H1 (cell line): ENCODE measurements around the gene CCDC33. TPM values are rescaled to one million over a fixed set of nuclear protein-coding genes. Genes with fewer than 3 reads are reported as not detected.

Experiments used
- POLR2A ChIP-seq, 2 experiments: IDR thresholded peaks; 1 replicate in 1 of 2; 2 replicates in 1 of 2; pipeline ENCODE4 v1.6.1; 2011; ENCODE audit warnings: low read depth in 2 of 2, low read length in 2 of 2, mild to moderate bottlenecking in 2 of 2; ENCODE audit errors: control extremely low read depth in 1 of 2
- polyA plus RNA-seq, 7 experiments: library from polyadenylated mRNA; depleted of rRNA in 3 of 7; stranded (reverse) in 5 of 7; unstranded in 2 of 7; fragments of >200 nt in 5 of 7; fragments of 200-250 nt in 2 of 7; gene quantifications; 1 replicate in 5 of 7; 2 replicates in 1 of 7; 4 replicates in 1 of 7; pipeline versions ENCODE4 v1.2.1 to v1.2.3, GENCODE V29; 2011 to 2013; ENCODE audit warnings: missing spikeins in 2 of 7, mixed read lengths in 2 of 7
- total RNA-seq: library from RNA; stranded (reverse); fragmentation: NEBNext Ultra II Directional; extraction: Animal tissue kit (Norgen Biotek cat#: 25700); gene quantifications from 2 replicates; pipeline ENCODE4 v1.2.1, GENCODE V29; 2021
- TF ChIP-seq, protein P1 (sequence below): IDR thresholded peaks from 2 replicates; pipeline ENCODE4 v1.6.1; 2012; ENCODE audit warnings: low read length, inconsistent platforms

CCDC33 gene
- total and polyA plus RNA-seq, 2 of the 8 experiments (the other 6 are each of a cell fraction or from before 2014, with no cell fraction given), result 2.0 to 2.7 TPM

DNA sequence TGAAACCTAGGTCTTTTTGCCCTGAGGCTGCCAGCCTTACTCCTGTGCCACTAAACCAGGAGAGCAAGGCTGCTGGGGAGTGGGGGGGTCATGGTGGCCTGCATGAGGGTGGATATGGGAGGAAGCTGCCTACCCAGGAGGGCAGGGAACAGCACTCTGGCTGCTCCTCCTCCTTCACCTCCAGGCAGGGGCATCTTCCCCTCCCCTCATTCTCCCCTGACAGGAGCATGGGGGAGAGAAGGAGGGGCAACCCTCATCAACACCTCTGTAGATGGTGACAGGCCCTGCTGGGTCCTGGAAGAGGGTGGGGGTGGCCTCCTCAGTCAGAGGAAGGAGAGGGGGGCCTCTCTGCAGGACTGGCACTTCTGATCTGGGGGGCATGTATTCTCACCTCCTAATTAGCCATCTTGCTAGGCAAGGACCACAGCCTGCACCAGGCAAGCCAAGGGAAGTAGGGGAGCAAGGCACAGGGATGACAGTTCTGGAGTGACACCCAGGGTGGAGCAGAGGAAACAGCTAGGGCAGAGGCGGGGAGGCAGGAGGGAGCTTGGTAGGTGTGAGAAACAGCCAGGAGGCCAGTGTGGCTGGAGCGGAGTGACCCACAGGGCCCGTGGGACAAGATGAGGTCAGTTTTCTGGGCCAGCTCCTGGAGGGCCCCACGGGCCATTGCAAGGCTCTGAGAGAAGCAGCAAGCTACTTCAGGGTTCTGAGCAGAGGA is 4.9 kb downstream of the CCDC33 start (continued):
- TF ChIP-seq, protein P1, sequence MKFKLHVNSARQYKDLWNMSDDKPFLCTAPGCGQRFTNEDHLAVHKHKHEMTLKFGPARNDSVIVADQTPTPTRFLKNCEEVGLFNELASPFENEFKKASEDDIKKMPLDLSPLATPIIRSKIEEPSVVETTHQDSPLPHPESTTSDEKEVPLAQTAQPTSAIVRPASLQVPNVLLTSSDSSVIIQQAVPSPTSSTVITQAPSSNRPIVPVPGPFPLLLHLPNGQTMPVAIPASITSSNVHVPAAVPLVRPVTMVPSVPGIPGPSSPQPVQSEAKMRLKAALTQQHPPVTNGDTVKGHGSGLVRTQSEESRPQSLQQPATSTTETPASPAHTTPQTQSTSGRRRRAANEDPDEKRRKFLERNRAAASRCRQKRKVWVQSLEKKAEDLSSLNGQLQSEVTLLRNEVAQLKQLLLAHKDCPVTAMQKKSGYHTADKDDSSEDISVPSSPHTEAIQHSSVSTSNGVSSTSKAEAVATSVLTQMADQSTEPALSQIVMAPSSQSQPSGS, result no peak
- no peak for TF ChIP-seq POLR2A (IDR thresholded peaks at IDR 0.05; ENCODE audit: control extremely low read depth in 1 of 2, low read depth in 2 of 2, low read length in 2 of 2)
